GM12865 (cell line): ENCODE data around the gene CCDC134.

ENCODE experiments used
- DNase-seq: peaks from one replicate; pipeline ENCODE4 v3.0.0; 2010; ENCODE audit warnings: low read depth
- H3K4me3 ChIP-seq: 2 replicates; pipeline ENCODE4 v1.5.1; 2011; ENCODE audit warnings: mild to moderate bottlenecking, low read depth, low read length, control low read depth
- CTCF ChIP-seq: IDR thresholded peaks from 2 replicates; pipeline ENCODE4 v1.5.1; 2011; ENCODE audit warnings: low read length, control low read depth, low read depth, inconsistent platforms; ENCODE audit not compliant: insufficient read depth; ENCODE audit errors: missing control alignments

The CCDC134 gene

GRCh38 chr22:41766476-41766875 is 34.0 kb upstream of the CCDC134 start:
- TF ChIP-seq CTCF: no peak
- H3K4me3 ChIP-seq: no peak overlapping the region
- no peak for DNase-seq

GRCh38 chr22:41768430-41768829 is 32.0 kb upstream of the CCDC134 start:
- H3K4me3 ChIP-seq: no peak overlapping the region
- TF ChIP-seq CTCF: no peak
- peak; percentile 40 for DNase-seq

- TF ChIP-seq CTCF: no peak
- no peak for DNase-seq
- H3K4me3 ChIP-seq: no peak overlapping the region
Observed at GRCh38 chr22:41770715-41771468, 29.6 kb upstream of the CCDC134 start.

DNA sequence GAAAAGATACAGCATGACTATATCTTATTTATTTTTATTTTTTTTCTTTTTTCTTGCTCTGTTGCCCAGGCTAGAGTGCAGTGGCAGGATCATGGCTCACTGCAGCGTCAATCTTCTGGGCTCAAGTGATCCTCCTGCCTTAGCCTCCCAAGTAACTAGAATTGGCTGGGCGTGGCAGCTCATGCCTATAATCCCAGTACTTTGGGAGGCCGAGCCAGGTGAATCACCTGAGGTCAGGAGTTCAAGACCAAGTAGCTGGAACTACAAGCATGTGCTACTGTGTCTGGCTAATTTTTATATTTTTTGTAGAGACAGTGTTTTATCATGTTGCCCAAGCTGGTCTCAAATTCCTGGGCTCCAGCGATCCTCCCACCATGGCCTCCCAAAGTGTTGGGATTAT is 28.3 kb upstream of the CCDC134 start:
- no peak overlapping the region for H3K4me3 ChIP-seq
- no peak for TF ChIP-seq CTCF
- no peak for DNase-seq

DNA sequence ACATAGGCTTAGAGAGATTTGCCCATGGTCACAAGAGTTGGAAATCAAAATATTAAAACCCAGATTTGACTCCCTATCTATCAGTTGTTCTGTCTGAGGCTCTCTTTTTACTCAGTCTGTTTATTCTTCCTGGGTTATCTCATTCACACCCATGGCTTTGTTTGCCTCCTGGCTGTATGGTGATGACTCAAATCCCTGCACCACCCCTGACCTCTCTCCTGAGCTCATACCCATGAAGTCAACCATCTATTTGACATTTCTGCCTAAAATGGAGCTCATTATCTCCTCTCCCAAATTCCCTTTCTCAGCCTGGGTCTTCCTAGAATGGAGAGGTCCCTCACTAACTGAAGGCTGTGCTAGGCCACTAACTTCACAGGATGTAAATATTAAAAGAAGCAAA is 27.8 kb upstream of the CCDC134 start:
- H3K4me3 ChIP-seq: no peak overlapping the region
- no peak for TF ChIP-seq CTCF

DNA sequence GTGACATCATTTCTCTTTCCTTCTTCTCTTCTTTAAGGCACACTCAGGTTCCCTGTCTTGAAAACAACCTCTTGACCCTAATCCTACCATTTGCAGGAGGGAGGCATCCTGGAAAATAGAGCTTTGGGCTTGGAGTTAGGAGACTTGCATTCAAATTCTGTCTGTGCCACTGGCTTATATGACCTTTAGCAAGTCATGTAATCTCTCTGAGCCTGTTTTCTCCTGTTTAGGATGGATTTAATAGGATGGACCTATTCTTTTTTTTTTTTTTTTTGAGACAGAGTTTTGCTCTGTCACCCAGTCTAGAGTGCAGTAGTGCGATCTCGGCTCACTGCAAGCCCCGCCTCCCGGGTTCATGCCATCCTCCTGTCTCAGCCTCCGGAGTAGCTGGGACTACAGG is 25.1 kb upstream of the CCDC134 start:
- TF ChIP-seq CTCF: no peak
- DNase-seq: no peak
- no peak overlapping the region for H3K4me3 ChIP-seq

More for the DNA sequence above, 27.8 kb upstream of the CCDC134 start:
- no peak for DNase-seq

DNA sequence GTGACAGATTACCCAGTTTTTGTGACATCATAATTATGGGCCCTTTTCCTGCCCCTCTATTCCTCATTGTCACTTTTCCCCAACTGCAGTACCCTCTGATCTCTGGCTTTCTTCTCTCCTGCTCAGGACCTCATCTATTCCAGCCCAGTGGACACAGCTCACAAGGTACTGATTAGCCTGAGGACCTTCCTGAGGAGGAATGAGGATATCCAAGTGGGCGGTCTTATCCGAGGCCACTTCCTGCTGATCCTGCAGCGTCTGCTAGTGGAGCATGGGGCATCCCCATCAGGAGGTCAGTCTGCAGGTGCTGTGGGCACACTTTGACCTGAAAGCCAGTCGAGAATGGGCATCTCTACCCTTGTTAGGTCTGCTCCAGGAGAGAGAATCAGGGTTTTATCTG is 24.5 kb upstream of the CCDC134 start:
- no peak for DNase-seq
- H3K4me3 ChIP-seq: no peak overlapping the region
- no peak for TF ChIP-seq CTCF
